ENCODE data around the gene IARS1.
A peak's percentile ranks its signal among the peaks of the same experiment; 100 is the strongest.

IARS1 gene

GRCh38 chr9:92293452-92294296 lies at the start of gene IARS1:
IARS1 (minus strand) TSS chr9:92293697; CDS start chr9:92289419, 4,278 bp downstream.
- H3K4me2 ChIP-seq (ENCODE audit: low read length): peak within 1 kb of the TSS; percentile 94
- H3K9me3 ChIP-seq (ENCODE audit: insufficient read depth, low read length): no peaks in the 10 kb centered on the region
- peak within 1 kb of the TSS; percentile 99 for H3K4me3 ChIP-seq (ENCODE audit: low read length)
- peak within 1 kb of the TSS; percentile 97 for H3K9ac ChIP-seq (ENCODE audit: low read length)
- H3K27me3 ChIP-seq (ENCODE audit: low read depth, low read length): no peaks in the 10 kb centered on the region
- peak within 1 kb of the TSS; percentile 85 for H2AFZ ChIP-seq (ENCODE audit: low read depth, low read length)
- TF ChIP-seq CTCF (IDR thresholded peaks at IDR 0.05; ENCODE audit: low read depth, low read length) (peak; percentile 42), EZH2phosphoT487 (IDR thresholded peaks at IDR 0.05; ENCODE audit: low read depth) (no peak)
- H3K79me2 ChIP-seq (ENCODE audit: low read length): peaks cover 67% of the 10 kb centered on the region
- H3K36me3 ChIP-seq (replicated peaks; ENCODE audit: low read depth, low read length): peaks cover 49% of the 10 kb centered on the region
- H3K27ac ChIP-seq (ENCODE audit: low read length): peak within 1 kb of the TSS; percentile 80
- peaks cover 26% of the 10 kb centered on the region for H4K20me1 ChIP-seq (ENCODE audit: insufficient read depth, low read length)
- H3K4me1 ChIP-seq (ENCODE audit: low read length): peaks cover 39% of the 10 kb centered on the region

- Histone ChIP-seq H4K20me1 (ENCODE audit: insufficient read depth, low read length) (no peaks in the 10 kb centered on the region), H3K4me1 (ENCODE audit: low read length) (no peaks in the 10 kb centered on the region), H3K4me2 (ENCODE audit: low read length) (no peak overlapping the region), H3K4me3 (ENCODE audit: low read length) (no peak overlapping the region), H3K27ac (ENCODE audit: low read length) (no peak overlapping the region), H3K36me3 (replicated peaks; ENCODE audit: low read depth, low read length) (peaks cover 16% of the 10 kb centered on the region), H3K9me3 (ENCODE audit: insufficient read depth, low read length) (no peaks in the 10 kb centered on the region), H3K9ac (ENCODE audit: low read length) (no peak overlapping the region), H2AFZ (ENCODE audit: low read depth, low read length) (no peak overlapping the region), H3K27me3 (ENCODE audit: low read depth, low read length) (no peaks in the 10 kb centered on the region), H3K79me2 (ENCODE audit: low read length) (no peaks in the 10 kb centered on the region)
- TF ChIP-seq EZH2phosphoT487 (IDR thresholded peaks at IDR 0.05; ENCODE audit: low read depth) (no peak), CTCF (IDR thresholded peaks at IDR 0.05; ENCODE audit: low read depth, low read length) (peak; percentile 5; the same call in 1 of the 2 replicates)
Observed at GRCh38 chr9:92342825-92343488, 49.5 kb upstream of the IARS1 start.

GRCh38 chr9:92341578-92341977 lies 48.1 kb upstream of the IARS1 start:
- Histone ChIP-seq H3K9ac (ENCODE audit: low read length) (no peak overlapping the region), H3K36me3 (replicated peaks; ENCODE audit: low read depth, low read length) (peaks cover 22% of the 10 kb centered on the region), H3K27me3 (ENCODE audit: low read depth, low read length) (no peaks in the 10 kb centered on the region), H4K20me1 (ENCODE audit: insufficient read depth, low read length) (no peaks in the 10 kb centered on the region), H3K4me1 (ENCODE audit: low read length) (peaks cover 2% of the 10 kb centered on the region; the same call in 1 of the 2 replicates), H3K4me3 (ENCODE audit: low read length) (no peak overlapping the region), H3K9me3 (ENCODE audit: insufficient read depth, low read length) (no peaks in the 10 kb centered on the region), H3K79me2 (ENCODE audit: low read length) (no peaks in the 10 kb centered on the region), H3K27ac (ENCODE audit: low read length) (no peak overlapping the region), H2AFZ (ENCODE audit: low read depth, low read length) (no peak overlapping the region), H3K4me2 (ENCODE audit: low read length) (no peak overlapping the region)
- no peak for TF ChIP-seq EZH2phosphoT487 (IDR thresholded peaks at IDR 0.05; ENCODE audit: low read depth)
- no peak for TF ChIP-seq CTCF (IDR thresholded peaks at IDR 0.05; ENCODE audit: low read depth, low read length)

GRCh38 chr9:92333282-92333634 lies 39.8 kb upstream of the IARS1 start:
- H3K27me3 ChIP-seq (ENCODE audit: low read depth, low read length): no peaks in the 10 kb centered on the region
- no peak overlapping the region for H3K4me3 ChIP-seq (ENCODE audit: low read length)

More at GRCh38 chr9:92333282-92333634, 39.8 kb upstream of the IARS1 start:
- Histone ChIP-seq H3K27ac (ENCODE audit: low read length) (no peak overlapping the region), H2AFZ (ENCODE audit: low read depth, low read length) (no peak overlapping the region), H4K20me1 (ENCODE audit: insufficient read depth, low read length) (no peaks in the 10 kb centered on the region), H3K4me1 (ENCODE audit: low read length) (peaks cover 13% of the 10 kb centered on the region), H3K9ac (ENCODE audit: low read length) (no peak overlapping the region), H3K79me2 (ENCODE audit: low read length) (peaks cover 22% of the 10 kb centered on the region), H3K4me2 (ENCODE audit: low read length) (no peak overlapping the region), H3K9me3 (ENCODE audit: insufficient read depth, low read length) (no peaks in the 10 kb centered on the region), H3K36me3 (replicated peaks; ENCODE audit: low read depth, low read length) (peaks cover 22% of the 10 kb centered on the region)
- no peak for TF ChIP-seq CTCF (IDR thresholded peaks at IDR 0.05; ENCODE audit: low read depth, low read length)
- no peak for TF ChIP-seq EZH2phosphoT487 (IDR thresholded peaks at IDR 0.05; ENCODE audit: low read depth)
